ENCODE measurements around the gene VIPAS39.

GRCh38 chr14:77376771-77377501, 80.5 kb downstream of the VIPAS39 start, which contains the start of the genes SAMD15 and TMED8:
- peak; percentile 15 to 47 (median 40) for TF ChIP-seq CTCF (IDR thresholded peaks at IDR 0.05)
- peak; percentile 41 to 57 for TF ChIP-seq POLR2A (IDR thresholded peaks at IDR 0.05)
